NT2/D1 (cell line): ENCODE measurements around the gene MIER3.

Source experiments
- SUZ12 ChIP-seq: IDR thresholded peaks from 2 replicates; pipeline ENCODE4 v1.6.1; 2011; ENCODE audit not compliant: insufficient read length, insufficient read depth; ENCODE audit errors: extremely low read depth
- YY1 ChIP-seq: IDR thresholded peaks from 2 replicates; pipeline ENCODE4 v1.6.1; 2011; ENCODE audit not compliant: insufficient read length, insufficient read depth
- ZNF274 ChIP-seq: IDR thresholded peaks from 2 replicates; pipeline ENCODE4 v1.6.1; 2011; ENCODE audit warnings: mild to moderate bottlenecking, low read depth, low read length

- TF ChIP-seq YY1 (no peak), ZNF274 (no peak), SUZ12 (no peak)
These were observed 587 bp downstream of the MIER3 start for GRCh38 chr5:56951126-56951945.
